Measurements from ENCODE around the gene NUDT1. TPM values are rescaled to one million over a fixed set of nuclear protein-coding genes. Genes with fewer than 3 reads are reported as not detected.
A peak's percentile ranks its signal among the peaks of the same experiment; 100 is the strongest.

NUDT1 gene
- total RNA-seq, 1 donor from 2014 or later = 60.2 TPM

GRCh38 chr7:2217716-2218443 is 24.1 kb upstream of the NUDT1 start:
- Mint-ChIP-seq H3K4me3 (no peak overlapping the region), H3K27ac (ENCODE audit: unreplicated experiment) (no peak overlapping the region), H3K36me3 (ENCODE audit: low read depth) (peaks cover 11% of the 10 kb centered on the region), H3K4me1 (no peaks in the 10 kb centered on the region), H3K27me3 (ENCODE audit: low read depth) (no peaks in the 10 kb centered on the region), H3K9me3 (no peaks in the 10 kb centered on the region)
- DNase-seq (ENCODE audit: low read depth, low spot score) = no peak
- TF ChIP-seq CTCF (conservative IDR thresholded peaks at IDR 0.05) = no peak

- no peaks in the 10 kb centered on the region for H3K9me3 Mint-ChIP-seq
- no peak overlapping the region for H3K4me3 Mint-ChIP-seq
- no peak for DNase-seq (ENCODE audit: low read depth, low spot score)
- H3K36me3 Mint-ChIP-seq (ENCODE audit: low read depth) = peaks cover 9% of the 10 kb centered on the region
- H3K4me1 Mint-ChIP-seq = no peaks in the 10 kb centered on the region
- H3K27ac Mint-ChIP-seq (ENCODE audit: unreplicated experiment) = no peak overlapping the region
- no peaks in the 10 kb centered on the region for H3K27me3 Mint-ChIP-seq (ENCODE audit: low read depth)
- no peak for TF ChIP-seq CTCF (conservative IDR thresholded peaks at IDR 0.05)
Observed at GRCh38 chr7:2218444-2218785, 23.6 kb upstream of the NUDT1 start.

GRCh38 chr7:2219136-2219535 is 22.9 kb upstream of the NUDT1 start:
- TF ChIP-seq CTCF (conservative IDR thresholded peaks at IDR 0.05) = no peak
- Mint-ChIP-seq H3K27me3 (ENCODE audit: low read depth) (no peaks in the 10 kb centered on the region), H3K36me3 (ENCODE audit: low read depth) (peaks cover 9% of the 10 kb centered on the region), H3K9me3 (no peaks in the 10 kb centered on the region), H3K4me1 (no peaks in the 10 kb centered on the region), H3K4me3 (no peak overlapping the region), H3K27ac (ENCODE audit: unreplicated experiment) (no peak overlapping the region)
- no peak for DNase-seq (ENCODE audit: low read depth, low spot score)

- no peak for DNase-seq (ENCODE audit: low read depth, low spot score)
- Mint-ChIP-seq H3K4me1 (no peaks in the 10 kb centered on the region), H3K27me3 (ENCODE audit: low read depth) (no peaks in the 10 kb centered on the region), H3K9me3 (no peaks in the 10 kb centered on the region), H3K4me3 (no peak overlapping the region), H3K27ac (ENCODE audit: unreplicated experiment) (no peak overlapping the region), H3K36me3 (ENCODE audit: low read depth) (peaks cover 11% of the 10 kb centered on the region)
- no peak for TF ChIP-seq CTCF (conservative IDR thresholded peaks at IDR 0.05)
Observed at GRCh38 chr7:2219606-2220005, 22.4 kb upstream of the NUDT1 start.

- peaks cover 11% of the 10 kb centered on the region for H3K36me3 Mint-ChIP-seq (ENCODE audit: low read depth)
- no peak for DNase-seq (ENCODE audit: low read depth, low spot score)
- TF ChIP-seq CTCF (conservative IDR thresholded peaks at IDR 0.05) = no peak
- H3K27ac Mint-ChIP-seq (ENCODE audit: unreplicated experiment) = peak overlapping the region; percentile 43
- no peaks in the 10 kb centered on the region for H3K27me3 Mint-ChIP-seq (ENCODE audit: low read depth)
- H3K4me3 Mint-ChIP-seq = no peak overlapping the region
- H3K9me3 Mint-ChIP-seq = no peaks in the 10 kb centered on the region
- no peaks in the 10 kb centered on the region for H3K4me1 Mint-ChIP-seq
Observed at GRCh38 chr7:2220030-2220429, 22.0 kb upstream of the NUDT1 start.
